Measurements from ENCODE around the gene ADGRL3. TPM values are rescaled to one million over a fixed set of nuclear protein-coding genes. Genes with fewer than 3 reads are reported as not detected.

The ADGRL3 gene
- total RNA-seq, 1 donor from 2014 or later: 93.6 TPM

GRCh38 chr4:61521451-61521850 lies 321.3 kb downstream of the ADGRL3 start:
- H3F3A ChIP-seq (ENCODE audit: low read depth): peaks cover 4% of the 10 kb centered on the region
- no peak overlapping the region for H3K9ac ChIP-seq
- no peaks in the 10 kb centered on the region for H3K27me3 ChIP-seq
- DNase-seq (ENCODE audit: low spot score): no peak
- peaks cover 9% of the 10 kb centered on the region for H4K20me1 ChIP-seq (ENCODE audit: low read depth)
- H3K79me2 ChIP-seq (ENCODE audit: low read depth): no peaks in the 10 kb centered on the region
- no peak overlapping the region for H3K4me3 ChIP-seq
- H3K36me3 ChIP-seq: no peaks in the 10 kb centered on the region
- H3K4me1 ChIP-seq: peaks cover 41% of the 10 kb centered on the region
- H3K4me1 Mint-ChIP-seq: peaks cover 4% of the 10 kb centered on the region
- no peaks in the 10 kb centered on the region for H3K9me3 ChIP-seq (ENCODE audit: low read depth)
- H3K27ac ChIP-seq: no peak overlapping the region
- H2AFZ ChIP-seq (replicated peaks): no peak overlapping the region
- no peak overlapping the region for H3K4me2 ChIP-seq
- no peak overlapping the region for H3K27ac Mint-ChIP-seq
- H3K9me3 Mint-ChIP-seq: no peaks in the 10 kb centered on the region
- H3K36me3 Mint-ChIP-seq: peaks cover 31% of the 10 kb centered on the region
- TF ChIP-seq EZH2phosphoT487 (IDR thresholded peaks at IDR 0.05): no peak
- TF ChIP-seq, protein P1, sequence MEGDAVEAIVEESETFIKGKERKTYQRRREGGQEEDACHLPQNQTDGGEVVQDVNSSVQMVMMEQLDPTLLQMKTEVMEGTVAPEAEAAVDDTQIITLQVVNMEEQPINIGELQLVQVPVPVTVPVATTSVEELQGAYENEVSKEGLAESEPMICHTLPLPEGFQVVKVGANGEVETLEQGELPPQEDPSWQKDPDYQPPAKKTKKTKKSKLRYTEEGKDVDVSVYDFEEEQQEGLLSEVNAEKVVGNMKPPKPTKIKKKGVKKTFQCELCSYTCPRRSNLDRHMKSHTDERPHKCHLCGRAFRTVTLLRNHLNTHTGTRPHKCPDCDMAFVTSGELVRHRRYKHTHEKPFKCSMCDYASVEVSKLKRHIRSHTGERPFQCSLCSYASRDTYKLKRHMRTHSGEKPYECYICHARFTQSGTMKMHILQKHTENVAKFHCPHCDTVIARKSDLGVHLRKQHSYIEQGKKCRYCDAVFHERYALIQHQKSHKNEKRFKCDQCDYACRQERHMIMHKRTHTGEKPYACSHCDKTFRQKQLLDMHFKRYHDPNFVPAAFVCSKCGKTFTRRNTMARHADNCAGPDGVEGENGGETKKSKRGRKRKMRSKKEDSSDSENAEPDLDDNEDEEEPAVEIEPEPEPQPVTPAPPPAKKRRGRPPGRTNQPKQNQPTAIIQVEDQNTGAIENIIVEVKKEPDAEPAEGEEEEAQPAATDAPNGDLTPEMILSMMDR (IDR thresholded peaks at IDR 0.05): no peak
- no peak overlapping the region for H3K4me3 Mint-ChIP-seq
- no peaks in the 10 kb centered on the region for H3K27me3 Mint-ChIP-seq (ENCODE audit: insufficient read depth, low read depth)

DNA sequence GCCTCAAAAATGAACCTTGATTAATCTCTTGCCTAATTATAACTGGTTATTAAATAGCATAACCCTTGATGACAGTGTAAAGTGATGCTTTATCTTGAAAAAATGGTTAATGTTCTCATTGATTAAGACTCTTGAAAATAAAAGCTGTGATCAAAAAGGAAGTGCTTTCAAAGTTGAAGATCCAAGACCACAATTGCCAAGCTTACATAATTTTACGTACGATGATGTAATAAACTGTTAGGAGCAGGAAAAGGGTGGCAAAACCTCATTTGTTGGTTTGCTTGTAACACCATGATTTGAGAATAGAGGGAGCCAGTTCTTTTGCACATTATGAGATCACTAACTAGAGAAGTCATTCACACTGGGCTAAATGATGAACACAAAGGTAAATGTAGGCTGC lies 322.2 kb downstream of the ADGRL3 start:
- Histone ChIP-seq H3K4me3 (no peak overlapping the region), H3K9me3 (ENCODE audit: low read depth) (no peaks in the 10 kb centered on the region), H3K4me1 (peaks cover 33% of the 10 kb centered on the region), H3K4me2 (no peak overlapping the region), H3K36me3 (no peaks in the 10 kb centered on the region), H3K9ac (no peak overlapping the region), H3K27ac (no peak overlapping the region), H2AFZ (replicated peaks) (no peak overlapping the region), H3K79me2 (ENCODE audit: low read depth) (no peaks in the 10 kb centered on the region), H3K27me3 (no peaks in the 10 kb centered on the region), H3F3A (ENCODE audit: low read depth) (no peaks in the 10 kb centered on the region), H4K20me1 (ENCODE audit: low read depth) (peaks cover 3% of the 10 kb centered on the region)
- H3K9me3 Mint-ChIP-seq: no peaks in the 10 kb centered on the region
- no peaks in the 10 kb centered on the region for H3K27me3 Mint-ChIP-seq (ENCODE audit: insufficient read depth, low read depth)
- peaks cover 4% of the 10 kb centered on the region for H3K4me1 Mint-ChIP-seq
- H3K27ac Mint-ChIP-seq: no peak overlapping the region
- peaks cover 30% of the 10 kb centered on the region for H3K36me3 Mint-ChIP-seq
- no peak for DNase-seq (ENCODE audit: low spot score)
- TF ChIP-seq EZH2phosphoT487 (IDR thresholded peaks at IDR 0.05): no peak
- TF ChIP-seq, protein P1 (IDR thresholded peaks at IDR 0.05): no peak
- no peak for TF ChIP-seq EZH2 (IDR thresholded peaks at IDR 0.05)
- no peak overlapping the region for H3K4me3 Mint-ChIP-seq

- H3K4me3 Mint-ChIP-seq: no peak overlapping the region
These were observed 327.8 kb downstream of the ADGRL3 start for GRCh38 chr4:61527888-61528287.

More at GRCh38 chr4:61527888-61528287, 327.8 kb downstream of the ADGRL3 start:
- Histone ChIP-seq H4K20me1 (ENCODE audit: low read depth) (no peaks in the 10 kb centered on the region), H3F3A (ENCODE audit: low read depth) (peaks cover 29% of the 10 kb centered on the region), H3K9me3 (ENCODE audit: low read depth) (no peaks in the 10 kb centered on the region), H3K79me2 (ENCODE audit: low read depth) (no peaks in the 10 kb centered on the region), H3K27me3 (no peaks in the 10 kb centered on the region), H2AFZ (replicated peaks) (no peak overlapping the region), H3K27ac (no peak overlapping the region), H3K4me2 (no peak overlapping the region), H3K9ac (no peak overlapping the region), H3K36me3 (no peaks in the 10 kb centered on the region), H3K4me3 (no peak overlapping the region), H3K4me1 (peaks cover 29% of the 10 kb centered on the region)
- Mint-ChIP-seq H3K36me3 (peaks cover 10% of the 10 kb centered on the region), H3K4me1 (peaks cover 23% of the 10 kb centered on the region), H3K27me3 (ENCODE audit: insufficient read depth, low read depth) (peaks cover 3% of the 10 kb centered on the region), H3K9me3 (peaks cover 2% of the 10 kb centered on the region), H3K27ac (no peak overlapping the region)
- no peak for DNase-seq (ENCODE audit: low spot score)
- TF ChIP-seq, protein P1 (IDR thresholded peaks at IDR 0.05): no peak
- TF ChIP-seq EZH2phosphoT487 (IDR thresholded peaks at IDR 0.05): no peak
- TF ChIP-seq EZH2 (IDR thresholded peaks at IDR 0.05): no peak

Data from neural progenitor cell (in vitro differentiated cells).